ES-I3 (cell line): ENCODE data around the gene ALDH4A1.

Source experiments
- H3K36me3 ChIP-seq: 2 replicates; pipeline ENCODE4 v1.6.1; 2013; ENCODE audit warnings: mild to moderate bottlenecking, low read length, control low read depth, moderate library complexity; ENCODE audit not compliant: insufficient read depth
- H3K4me1 ChIP-seq: 2 replicates; pipeline ENCODE4 v1.6.1; 2013; ENCODE audit warnings: mild to moderate bottlenecking, control low read depth, low read length; ENCODE audit not compliant: insufficient read depth
- H3K9ac ChIP-seq: 2 replicates; pipeline ENCODE4 v1.6.1; 2013; ENCODE audit warnings: low read depth, mild to moderate bottlenecking, low read length, moderate library complexity
- H3K9me3 ChIP-seq: 2 replicates; pipeline ENCODE4 v1.6.1; 2013; ENCODE audit warnings: mild to moderate bottlenecking, low read length, moderate library complexity; ENCODE audit not compliant: control insufficient read depth, insufficient read depth

ALDH4A1 gene

GRCh38 chr1:18943162-18943561, 40.8 kb upstream of the ALDH4A1 start:
- Histone ChIP-seq H3K36me3 (no peaks in the 10 kb centered on the region), H3K4me1 (peaks cover 49% of the 10 kb centered on the region)

GRCh38 chr1:18942340-18942739, 40.0 kb upstream of the ALDH4A1 start:
- Histone ChIP-seq H3K36me3 (no peaks in the 10 kb centered on the region), H3K9me3 (no peaks in the 10 kb centered on the region), H3K9ac (no peak overlapping the region), H3K4me1 (peaks cover 49% of the 10 kb centered on the region)

More at GRCh38 chr1:18943162-18943561, 40.8 kb upstream of the ALDH4A1 start:
- Histone ChIP-seq H3K9me3 (no peaks in the 10 kb centered on the region), H3K9ac (no peak overlapping the region)

- Histone ChIP-seq H3K36me3 (no peaks in the 10 kb centered on the region), H3K9ac (no peak overlapping the region), H3K4me1 (peaks cover 49% of the 10 kb centered on the region), H3K9me3 (no peaks in the 10 kb centered on the region)
These were observed 39.1 kb upstream of the ALDH4A1 start for GRCh38 chr1:18941221-18942141.

GRCh38 chr1:18940303-18941020, 38.1 kb upstream of the ALDH4A1 start:
- H3K9ac ChIP-seq, result no peak overlapping the region
- H3K36me3 ChIP-seq, result no peaks in the 10 kb centered on the region
- H3K9me3 ChIP-seq, result no peaks in the 10 kb centered on the region
- H3K4me1 ChIP-seq, result peaks cover 45% of the 10 kb centered on the region

GRCh38 chr1:18939398-18940302, 37.3 kb upstream of the ALDH4A1 start:
- Histone ChIP-seq H3K4me1 (peaks cover 37% of the 10 kb centered on the region), H3K36me3 (no peaks in the 10 kb centered on the region), H3K9ac (no peak overlapping the region), H3K9me3 (no peaks in the 10 kb centered on the region)

GRCh38 chr1:18938707-18939070, 36.3 kb upstream of the ALDH4A1 start:
- peaks cover 35% of the 10 kb centered on the region for H3K4me1 ChIP-seq
- H3K9ac ChIP-seq, result no peak overlapping the region
- H3K36me3 ChIP-seq, result no peaks in the 10 kb centered on the region
- no peaks in the 10 kb centered on the region for H3K9me3 ChIP-seq

- no peaks in the 10 kb centered on the region for H3K36me3 ChIP-seq
- no peak overlapping the region for H3K9ac ChIP-seq
- peaks cover 35% of the 10 kb centered on the region for H3K4me1 ChIP-seq
- H3K9me3 ChIP-seq, result no peaks in the 10 kb centered on the region
These were observed 35.8 kb upstream of the ALDH4A1 start for GRCh38 chr1:18938008-18938706.

GRCh38 chr1:18937539-18937938, 35.2 kb upstream of the ALDH4A1 start:
- Histone ChIP-seq H3K4me1 (peaks cover 36% of the 10 kb centered on the region), H3K9me3 (no peaks in the 10 kb centered on the region), H3K36me3 (no peaks in the 10 kb centered on the region), H3K9ac (no peak overlapping the region)

- Histone ChIP-seq H3K36me3 (no peaks in the 10 kb centered on the region), H3K9me3 (no peaks in the 10 kb centered on the region), H3K4me1 (peaks cover 35% of the 10 kb centered on the region), H3K9ac (no peak overlapping the region)
These were observed 34.6 kb upstream of the ALDH4A1 start for GRCh38 chr1:18936814-18937481.

GRCh38 chr1:18936471-18936813, 34.1 kb upstream of the ALDH4A1 start:
- H3K9me3 ChIP-seq, result no peaks in the 10 kb centered on the region
- H3K4me1 ChIP-seq, result peaks cover 35% of the 10 kb centered on the region
- H3K36me3 ChIP-seq, result no peaks in the 10 kb centered on the region
- no peak overlapping the region for H3K9ac ChIP-seq

GRCh38 chr1:18934205-18935000, 32.0 kb upstream of the ALDH4A1 start:
- Histone ChIP-seq H3K9ac (no peak overlapping the region), H3K4me1 (peaks cover 23% of the 10 kb centered on the region), H3K9me3 (no peaks in the 10 kb centered on the region), H3K36me3 (no peaks in the 10 kb centered on the region)

GRCh38 chr1:18932879-18933278, 30.5 kb upstream of the ALDH4A1 start:
- Histone ChIP-seq H3K9me3 (no peaks in the 10 kb centered on the region), H3K4me1 (peaks cover 18% of the 10 kb centered on the region; the same call in 1 of the 2 replicates), H3K9ac (no peak overlapping the region), H3K36me3 (no peaks in the 10 kb centered on the region)

GRCh38 chr1:18932387-18932786, 30.0 kb upstream of the ALDH4A1 start:
- Histone ChIP-seq H3K9ac (no peak overlapping the region), H3K4me1 (peaks cover 23% of the 10 kb centered on the region; the same call in 1 of the 2 replicates), H3K9me3 (no peaks in the 10 kb centered on the region), H3K36me3 (no peaks in the 10 kb centered on the region)
